Mesenchymal stem cell (in vitro differentiated cells and primary cell): ENCODE results near the gene ZNF512B.

Source experiments
- DNase-seq: peaks from one replicate; pipeline ENCODE4 v3.0.0-alpha.2; 2013
- H2AFZ ChIP-seq: one replicate; pipeline ENCODE4 v1.6.1; 2013; ENCODE audit warnings: low read depth, mild to moderate bottlenecking, control low read depth, inconsistent platforms, low read length, moderate library complexity
- H2AK5ac ChIP-seq: 2 replicates; pipeline ENCODE4 v1.6.1; 2013; ENCODE audit warnings: low read length, moderate library complexity, mild to moderate bottlenecking, inconsistent platforms; ENCODE audit not compliant: severe bottlenecking
- H2BK120ac ChIP-seq: one replicate; pipeline ENCODE4 v1.6.1; 2013; ENCODE audit warnings: low read depth, mild to moderate bottlenecking, inconsistent platforms, low read length, moderate library complexity
- H2BK12ac ChIP-seq, 2 experiments: one replicate each; pipeline ENCODE4 v1.6.1; 2013; ENCODE audit warnings: inconsistent platforms in 2 of 2, low read length in 2 of 2, mild to moderate bottlenecking in 2 of 2, moderate library complexity in 2 of 2, control low read depth in 1 of 2
- H2BK15ac ChIP-seq: one replicate; pipeline ENCODE4 v1.6.1; 2013; ENCODE audit warnings: mild to moderate bottlenecking, low read depth, inconsistent platforms; ENCODE audit not compliant: poor library complexity, severe bottlenecking
- H2BK5ac ChIP-seq: 2 replicates; pipeline ENCODE4 v1.6.1; 2013; ENCODE audit warnings: low read depth, mild to moderate bottlenecking, low read length, control low read depth, inconsistent platforms; ENCODE audit not compliant: poor library complexity, severe bottlenecking
- H3K14ac ChIP-seq, 2 experiments: one replicate each; pipeline ENCODE4 v1.6.1; 2013; ENCODE audit warnings: inconsistent platforms in 2 of 2, low read length in 2 of 2, control low read depth in 1 of 2, mild to moderate bottlenecking in 1 of 2, moderate library complexity in 1 of 2
- H3K18ac ChIP-seq, 2 experiments: one replicate each; pipeline ENCODE4 v1.6.1; 2013; ENCODE audit warnings: inconsistent platforms in 2 of 2, low read length in 2 of 2, control low read depth in 1 of 2, low read depth in 1 of 2, mild to moderate bottlenecking in 1 of 2
- H3K23ac ChIP-seq, 2 experiments: one replicate each; pipeline ENCODE4 v1.6.1; 2013; ENCODE audit warnings: inconsistent platforms in 2 of 2, low read length in 2 of 2, mild to moderate bottlenecking in 2 of 2, moderate library complexity in 2 of 2, control low read depth in 1 of 2
- H3K27ac ChIP-seq: 2 replicates; pipeline ENCODE4 v1.5.1; 2013; ENCODE audit warnings: mild to moderate bottlenecking, moderate library complexity, low read length, control low read depth, inconsistent platforms; ENCODE audit not compliant: poor library complexity, severe bottlenecking
- H3K27me3 ChIP-seq, 2 experiments: 2 replicates each; pipeline versions ENCODE4 v1.6.1 to v1.7.0; 2013; ENCODE audit warnings: low read length in 2 of 2, mild to moderate bottlenecking in 2 of 2, moderate library complexity in 2 of 2, control low read depth in 1 of 2, inconsistent platforms in 1 of 2; ENCODE audit not compliant: control insufficient read depth in 1 of 2, insufficient read depth in 1 of 2
- H3K36me3 ChIP-seq, 2 experiments: 2 replicates each; pipeline versions ENCODE4 v1.6.1 to v1.7.0; 2013; ENCODE audit warnings: low read length in 2 of 2, control low read depth in 1 of 2, inconsistent platforms in 1 of 2, low read depth in 1 of 2, mild to moderate bottlenecking in 1 of 2; ENCODE audit not compliant: insufficient read depth in 2 of 2, control insufficient read depth in 1 of 2
- H3K4ac ChIP-seq, 2 experiments: one replicate each; pipeline ENCODE4 v1.6.1; 2013; ENCODE audit warnings: inconsistent platforms in 2 of 2, low read length in 2 of 2, mild to moderate bottlenecking in 2 of 2, moderate library complexity in 2 of 2, control low read depth in 1 of 2, low read depth in 1 of 2
- H3K4me1 ChIP-seq: 2 replicates; pipeline ENCODE4 v1.6.1; 2013; ENCODE audit warnings: low read depth, low read length, control low read depth; ENCODE audit not compliant: control insufficient read depth, insufficient read depth
- H3K4me2 ChIP-seq: 2 replicates; pipeline ENCODE4 v1.6.1; 2013; ENCODE audit warnings: low read length, mild to moderate bottlenecking, inconsistent platforms; ENCODE audit not compliant: poor library complexity, severe bottlenecking
- H3K4me3 ChIP-seq, 2 experiments: 2 replicates each; pipeline versions ENCODE4 v1.5.1 to v1.7.0; 2013; ENCODE audit warnings: low read length in 2 of 2, mild to moderate bottlenecking in 2 of 2, control low read depth in 1 of 2, low read depth in 1 of 2; ENCODE audit not compliant: insufficient read depth in 1 of 2
- H3K79me1 ChIP-seq: replicated peaks from 2 replicates; pipeline ENCODE4 v1.6.1; 2013; ENCODE audit warnings: mild to moderate bottlenecking, control low read depth, low read length, inconsistent platforms; ENCODE audit not compliant: poor library complexity, severe bottlenecking
- H3K9ac ChIP-seq: 2 replicates; pipeline ENCODE4 v1.7.0; 2013; ENCODE audit warnings: mild to moderate bottlenecking, low read length, moderate library complexity
- H3K9me3 ChIP-seq: 2 replicates; pipeline ENCODE4 v1.7.0; 2013; ENCODE audit warnings: mild to moderate bottlenecking, low read length; ENCODE audit not compliant: control insufficient read depth
- H4K8ac ChIP-seq: one replicate; pipeline ENCODE4 v1.6.1; 2013; ENCODE audit warnings: inconsistent platforms, mild to moderate bottlenecking, low read length, moderate library complexity
- H4K91ac ChIP-seq: one replicate; pipeline ENCODE4 v1.6.1; 2013; ENCODE audit warnings: mild to moderate bottlenecking, low read length, inconsistent platforms
- WGBS: methylation state at CpG from one replicate; pipeline ENCODE4 v1.1.7; 2013; ENCODE audit warnings: mixed read lengths; 5-methylcytosine and 5-hydroxymethylcytosine counted together

The ZNF512B gene

GRCh38 chr20:63933646-63934045, 36.1 kb downstream of the ZNF512B start:
- no peak overlapping the region for H2BK5ac ChIP-seq
- no peak overlapping the region for H3K18ac ChIP-seq
- peaks cover 34% of the 10 kb centered on the region for H3K4me1 ChIP-seq
- no peaks in the 10 kb centered on the region for H3K27me3 ChIP-seq
- H2AFZ ChIP-seq: no peak overlapping the region
- H3K36me3 ChIP-seq: peaks cover 79 to 87% of the 10 kb centered on the region in 2 experiments
- H2AK5ac ChIP-seq: no peak overlapping the region
- H2BK15ac ChIP-seq: no peak overlapping the region
- H3K9me3 ChIP-seq: no peaks in the 10 kb centered on the region
- H3K4me2 ChIP-seq: no peak overlapping the region
- H3K4ac ChIP-seq: no peak overlapping the region
- no peak overlapping the region for H3K27ac ChIP-seq
- no peak overlapping the region for H4K8ac ChIP-seq
- no peak overlapping the region for H3K23ac ChIP-seq
- H3K4me3 ChIP-seq: no peak overlapping the region
- peaks cover 40% of the 10 kb centered on the region for H3K79me1 ChIP-seq
- 96% methylated on average over 5 of the region's 5 CpGs for WGBS
- no peak overlapping the region for H3K14ac ChIP-seq
- no peak for DNase-seq
- H2BK12ac ChIP-seq: no peak overlapping the region
- no peak overlapping the region for H3K9ac ChIP-seq
- H4K91ac ChIP-seq: no peak overlapping the region
- H2BK120ac ChIP-seq: no peak overlapping the region

GRCh38 chr20:63932606-63933160, 37.0 kb downstream of the ZNF512B start:
- Histone ChIP-seq H3K23ac (no peak overlapping the region), H3K9me3 (no peaks in the 10 kb centered on the region), H3K4me2 (no peak overlapping the region), H3K4me1 (peaks cover 34% of the 10 kb centered on the region), H2AFZ (no peak overlapping the region), H3K79me1 (peaks cover 44% of the 10 kb centered on the region), H4K8ac (no peak overlapping the region), H3K36me3 (peaks cover 84 to 86% of the 10 kb centered on the region in 2 experiments), H2BK5ac (no peak overlapping the region), H3K27ac (no peak overlapping the region), H2BK120ac (no peak overlapping the region), H3K4me3 (no peak overlapping the region), H3K27me3 (no peaks in the 10 kb centered on the region), H2AK5ac (no peak overlapping the region), H4K91ac (no peak overlapping the region), H3K18ac (no peak overlapping the region), H2BK15ac (no peak overlapping the region), H3K9ac (no peak overlapping the region), H3K4ac (no peak overlapping the region), H3K14ac (no peak overlapping the region), H2BK12ac (no peak overlapping the region)
- no peak for DNase-seq
- WGBS: 96% methylated on average over 17 of the region's 17 CpGs

- H2BK12ac ChIP-seq: no peak overlapping the region
- no peak overlapping the region for H3K4me2 ChIP-seq
- no peak overlapping the region for H2BK5ac ChIP-seq
- H2BK120ac ChIP-seq: no peak overlapping the region
- no peaks in the 10 kb centered on the region for H3K27me3 ChIP-seq
- no peak overlapping the region for H3K27ac ChIP-seq
- H3K9ac ChIP-seq: no peak overlapping the region
- H2AK5ac ChIP-seq: no peak overlapping the region
- no peak overlapping the region for H3K4me3 ChIP-seq
- peaks cover 83 to 86% of the 10 kb centered on the region in 2 experiments for H3K36me3 ChIP-seq
- H3K79me1 ChIP-seq: peaks cover 45% of the 10 kb centered on the region
- no peak overlapping the region for H2AFZ ChIP-seq
- no peak overlapping the region for H3K18ac ChIP-seq
- no peak overlapping the region for H3K4ac ChIP-seq
- no peak overlapping the region for H2BK15ac ChIP-seq
- peaks cover 34% of the 10 kb centered on the region for H3K4me1 ChIP-seq
- no peak for DNase-seq
- no peak overlapping the region for H4K91ac ChIP-seq
- H3K14ac ChIP-seq: no peak overlapping the region
- H4K8ac ChIP-seq: no peak overlapping the region
- no peaks in the 10 kb centered on the region for H3K9me3 ChIP-seq
- no peak overlapping the region for H3K23ac ChIP-seq
- 99% methylated on average over 19 of the region's 19 CpGs for WGBS
Observed at GRCh38 chr20:63931735-63932134, 38.0 kb downstream of the ZNF512B start.

GRCh38 chr20:63930971-63931553, 38.7 kb downstream of the ZNF512B start:
- Histone ChIP-seq H3K14ac (no peak overlapping the region), H3K18ac (no peak overlapping the region), H3K4me1 (peaks cover 34% of the 10 kb centered on the region), H3K27me3 (no peaks in the 10 kb centered on the region), H3K27ac (no peak overlapping the region), H3K36me3 (peaks cover 85 to 87% of the 10 kb centered on the region in 2 experiments), H3K9me3 (no peaks in the 10 kb centered on the region), H2AFZ (no peak overlapping the region), H2BK5ac (no peak overlapping the region), H3K79me1 (peaks cover 50% of the 10 kb centered on the region), H2BK15ac (no peak overlapping the region), H3K4me2 (no peak overlapping the region), H3K23ac (no peak overlapping the region), H3K4ac (no peak overlapping the region), H3K4me3 (no peak overlapping the region), H3K9ac (no peak overlapping the region), H2AK5ac (no peak overlapping the region), H4K91ac (no peak overlapping the region), H4K8ac (no peak overlapping the region), H2BK120ac (no peak overlapping the region), H2BK12ac (no peak overlapping the region)
- 96% methylated on average over 37 of the region's 37 CpGs for WGBS
- no peak for DNase-seq
